Caco-2 (cell line): ENCODE measurements around the gene COL25A1. TPM values are rescaled to one million over a fixed set of nuclear protein-coding genes. Genes with fewer than 3 reads are reported as not detected.

Source experiments
- BruUV-seq: library from RNA; stranded (reverse); fragments of 400-500 nt; replicated peaks from 2 replicates; lab custom pipeline; 2021; lab: Mats Ljungman, UMichigan
- CTCF ChIA-PET: fragments of 300-600 bp; sonication (Branson Sonifier 250); formaldehyde crosslinking; loops from one replicate; lab custom pipeline; 2022; ENCODE audit warnings: antibody characterized with exemption; lab: Charles Lee
- POLR2A ChIA-PET: fragments of 300-600 bp; sonication (Branson Sonifier 250); formaldehyde crosslinking; loops from one replicate; lab custom pipeline; 2022; ENCODE audit warnings: antibody characterized with exemption; lab: Charles Lee
- DNase-seq, 2 experiments: peaks; one replicate each; pipeline versions ENCODE4 v3.0.0 to v3.0.0-alpha.2; 2020 to 2022
- H3K27me3 ChIP-seq: replicated peaks from 2 replicates; pipeline ENCODE4 v1.6.0; 2011; ENCODE audit warnings: low read length; ENCODE audit not compliant: control insufficient read depth, insufficient read depth
- H3K36me3 ChIP-seq: 2 replicates; pipeline ENCODE4 v1.5.1; 2011; ENCODE audit warnings: low read length; ENCODE audit not compliant: control insufficient read depth, insufficient read depth
- H3K4me1 ChIP-seq: fragments of 250-450 bp; sonication (Bioruptor Pico); 2 replicates; pipeline ENCODE4 v1.5.1; 2020; ENCODE audit warnings: mild to moderate bottlenecking
- H3K4me3 ChIP-seq: 2 replicates; pipeline ENCODE4 v1.5.1; 2011; ENCODE audit warnings: low read depth, mild to moderate bottlenecking, control low read depth, low read length
- H3K9me3 ChIP-seq: fragments of 250-450 bp; sonication (Bioruptor Pico); 2 replicates; pipeline ENCODE4 v1.5.1; 2020; ENCODE audit warnings: mild to moderate bottlenecking, moderate library complexity
- H3K27ac Mint-ChIP-seq: one replicate; pipeline ENCODE4 v1.8.0; 2022; ENCODE audit warnings: mixed read lengths; ENCODE audit not compliant: unreplicated experiment
- H3K27me3 Mint-ChIP-seq: one replicate; pipeline ENCODE4 v1.8.0; 2022; ENCODE audit warnings: mixed read lengths; ENCODE audit not compliant: insufficient read depth, unreplicated experiment
- H3K36me3 Mint-ChIP-seq: one replicate; pipeline ENCODE4 v1.8.0; 2022; ENCODE audit warnings: mild to moderate bottlenecking, mixed read lengths; ENCODE audit not compliant: insufficient read depth, unreplicated experiment
- H3K4me1 Mint-ChIP-seq: one replicate; pipeline ENCODE4 v1.8.0; 2022; ENCODE audit warnings: low read depth, mixed read lengths; ENCODE audit not compliant: unreplicated experiment
- H3K4me3 Mint-ChIP-seq: one replicate; pipeline ENCODE4 v1.8.0; 2022; ENCODE audit warnings: mild to moderate bottlenecking, moderate library complexity, mixed read lengths; ENCODE audit not compliant: unreplicated experiment
- H3K9me3 Mint-ChIP-seq: one replicate; pipeline ENCODE4 v1.8.0; 2022; ENCODE audit warnings: mixed read lengths; ENCODE audit not compliant: unreplicated experiment
- intact Hi-C: fragments of 100-400 bp; cut with micrococcal nuclease; formaldehyde crosslinking; loops from one replicate; pipeline ENCODE4 v1.10.0; 2022; ENCODE audit not compliant: unreplicated experiment
- total RNA-seq: library from RNA; stranded (reverse); gene quantifications from 2 replicates; pipeline ENCODE4 v1.2.3, GENCODE V29; 2022
- TF ChIP-seq, protein P1 (sequence below), 2 experiments: fragments of 200-600 bp in 1 of 2; IDR thresholded peaks; 1 replicate in 1 of 2; 2 replicates in 1 of 2; pipeline versions ENCODE4 v1.5.1 to v1.8.0; 2011 to 2022; ENCODE audit warnings: antibody characterized with exemption in 1 of 2, control low read depth in 1 of 2, inconsistent platforms in 1 of 2, low read depth in 1 of 2, low read length in 1 of 2, mild to moderate bottlenecking in 1 of 2, moderate library complexity in 1 of 2; ENCODE audit not compliant: insufficient read depth in 1 of 2, severe bottlenecking in 1 of 2, unreplicated experiment in 1 of 2

The COL25A1 gene
- total RNA-seq, 1 experiment from 2014 or later: not detected

DNA sequence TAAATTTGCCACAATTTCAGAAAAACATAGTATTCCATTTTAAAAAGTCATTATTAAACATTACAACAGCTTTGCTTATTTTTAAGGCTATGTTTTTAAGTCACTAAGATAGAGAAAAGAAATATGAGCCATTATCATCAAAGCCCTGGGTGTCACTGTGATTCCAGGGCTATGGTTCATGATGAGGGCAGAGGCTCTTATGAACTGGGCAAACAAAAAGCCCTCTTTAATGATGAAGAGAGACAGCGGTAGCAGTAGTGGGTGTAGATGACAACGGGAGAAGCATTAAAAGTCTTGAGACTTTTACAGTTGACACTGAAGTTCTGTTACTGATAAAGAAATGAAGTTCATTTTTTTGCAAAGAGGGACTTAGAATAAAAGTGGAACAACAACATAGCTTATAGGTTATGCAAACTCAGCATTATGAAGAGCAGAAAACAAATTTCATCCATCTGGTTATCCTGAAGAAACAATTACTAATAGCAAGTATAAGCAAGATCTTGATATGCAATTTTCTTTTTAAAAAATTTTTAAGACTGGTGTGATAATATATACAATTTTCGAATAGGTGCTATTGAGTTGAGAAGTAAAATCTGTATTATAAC is 336.9 kb downstream of the COL25A1 start:
- Mint-ChIP-seq H3K27me3 (peaks cover 11% of the 10 kb centered on the region), H3K9me3 (no peaks in the 10 kb centered on the region), H3K4me3 (no peak overlapping the region), H3K36me3 (no peaks in the 10 kb centered on the region), H3K4me1 (no peaks in the 10 kb centered on the region), H3K27ac (no peak overlapping the region)
- Histone ChIP-seq H3K36me3 (no peaks in the 10 kb centered on the region), H3K4me1 (no peaks in the 10 kb centered on the region), H3K4me3 (no peak overlapping the region), H3K27me3 (no peaks in the 10 kb centered on the region), H3K9me3 (no peaks in the 10 kb centered on the region)
- intact Hi-C loops: no loop called here
- ChIA-PET POLR2A (no interaction called here), CTCF (no interaction called here)
- DNase-seq: no peak
- TF ChIP-seq, protein P1, sequence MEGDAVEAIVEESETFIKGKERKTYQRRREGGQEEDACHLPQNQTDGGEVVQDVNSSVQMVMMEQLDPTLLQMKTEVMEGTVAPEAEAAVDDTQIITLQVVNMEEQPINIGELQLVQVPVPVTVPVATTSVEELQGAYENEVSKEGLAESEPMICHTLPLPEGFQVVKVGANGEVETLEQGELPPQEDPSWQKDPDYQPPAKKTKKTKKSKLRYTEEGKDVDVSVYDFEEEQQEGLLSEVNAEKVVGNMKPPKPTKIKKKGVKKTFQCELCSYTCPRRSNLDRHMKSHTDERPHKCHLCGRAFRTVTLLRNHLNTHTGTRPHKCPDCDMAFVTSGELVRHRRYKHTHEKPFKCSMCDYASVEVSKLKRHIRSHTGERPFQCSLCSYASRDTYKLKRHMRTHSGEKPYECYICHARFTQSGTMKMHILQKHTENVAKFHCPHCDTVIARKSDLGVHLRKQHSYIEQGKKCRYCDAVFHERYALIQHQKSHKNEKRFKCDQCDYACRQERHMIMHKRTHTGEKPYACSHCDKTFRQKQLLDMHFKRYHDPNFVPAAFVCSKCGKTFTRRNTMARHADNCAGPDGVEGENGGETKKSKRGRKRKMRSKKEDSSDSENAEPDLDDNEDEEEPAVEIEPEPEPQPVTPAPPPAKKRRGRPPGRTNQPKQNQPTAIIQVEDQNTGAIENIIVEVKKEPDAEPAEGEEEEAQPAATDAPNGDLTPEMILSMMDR (IDR thresholded peaks at IDR 0.05; ENCODE audit: insufficient read depth in 1 of 2, low read depth in 1 of 2, low read length in 1 of 2, severe bottlenecking in 1 of 2, unreplicated experiment in 1 of 2): no peak
- BruUV-seq: no TSS peak

DNA sequence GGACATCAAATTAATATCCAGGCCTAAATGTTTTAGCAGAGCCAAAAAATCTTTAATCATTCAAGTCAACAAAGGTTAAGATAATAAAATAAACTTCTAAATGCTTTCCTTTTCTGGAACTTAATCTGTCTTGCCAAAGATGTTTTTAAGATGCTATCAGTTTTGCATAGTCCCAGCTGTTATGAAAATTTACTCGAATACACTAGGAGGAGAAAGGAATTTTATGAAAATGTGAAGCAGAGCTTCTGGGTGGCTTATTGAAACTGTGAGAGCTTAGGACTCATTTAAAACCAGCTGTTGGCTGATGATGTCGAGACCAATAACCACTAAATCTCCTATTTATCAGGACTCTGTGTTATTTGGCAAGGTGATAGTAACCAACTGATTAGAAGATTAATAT is 337.4 kb downstream of the COL25A1 start:
- DNase-seq: no peak
- ChIA-PET POLR2A (no interaction called here), CTCF (no interaction called here)
- no peak overlapping the region for H3K4me3 Mint-ChIP-seq
- H3K4me1 Mint-ChIP-seq: no peaks in the 10 kb centered on the region
- Histone ChIP-seq H3K27me3 (no peaks in the 10 kb centered on the region), H3K36me3 (no peaks in the 10 kb centered on the region), H3K9me3 (no peaks in the 10 kb centered on the region), H3K4me3 (no peak overlapping the region), H3K4me1 (no peaks in the 10 kb centered on the region)
- TF ChIP-seq, protein P1 (IDR thresholded peaks at IDR 0.05; ENCODE audit: insufficient read depth in 1 of 2, low read depth in 1 of 2, low read length in 1 of 2, severe bottlenecking in 1 of 2, unreplicated experiment in 1 of 2): no peak
- no TSS peak for BruUV-seq
- H3K27me3 Mint-ChIP-seq: peaks cover 11% of the 10 kb centered on the region
- no peak overlapping the region for H3K27ac Mint-ChIP-seq
- intact Hi-C loops: no loop called here
- no peaks in the 10 kb centered on the region for H3K9me3 Mint-ChIP-seq
- H3K36me3 Mint-ChIP-seq: no peaks in the 10 kb centered on the region

DNA sequence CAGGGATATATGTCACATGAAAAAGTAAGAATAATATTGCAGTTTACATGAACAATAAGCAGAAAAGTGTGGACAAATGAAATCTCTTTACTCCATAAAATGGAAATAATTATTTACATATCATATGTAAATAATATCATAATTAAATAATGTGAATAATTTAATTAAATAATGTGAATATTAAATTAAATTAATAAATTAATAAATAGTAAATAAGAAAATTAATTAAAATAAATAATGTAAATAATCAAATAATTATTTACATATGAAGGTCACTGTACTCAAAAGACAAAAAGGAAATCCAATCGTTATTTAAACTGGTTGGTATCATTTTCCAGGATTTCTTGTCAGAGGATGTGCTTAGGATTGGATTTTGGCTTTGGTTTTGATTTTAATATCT is 338.5 kb downstream of the COL25A1 start:
- no TSS peak for BruUV-seq
- TF ChIP-seq, protein P1 (IDR thresholded peaks at IDR 0.05; ENCODE audit: insufficient read depth in 1 of 2, low read depth in 1 of 2, low read length in 1 of 2, severe bottlenecking in 1 of 2, unreplicated experiment in 1 of 2): no peak
- Histone ChIP-seq H3K9me3 (no peaks in the 10 kb centered on the region), H3K4me3 (no peak overlapping the region), H3K27me3 (no peaks in the 10 kb centered on the region), H3K4me1 (no peaks in the 10 kb centered on the region), H3K36me3 (no peaks in the 10 kb centered on the region)
- Mint-ChIP-seq H3K4me1 (no peaks in the 10 kb centered on the region), H3K27me3 (peaks cover 8% of the 10 kb centered on the region), H3K36me3 (no peaks in the 10 kb centered on the region), H3K27ac (no peak overlapping the region), H3K9me3 (no peaks in the 10 kb centered on the region), H3K4me3 (no peak overlapping the region)
- ChIA-PET CTCF (no interaction called here), POLR2A (no interaction called here)
- intact Hi-C loops: no loop called here
- no peak for DNase-seq
